ENCODE data around the gene KIF5A. TPM values are rescaled to one million over a fixed set of nuclear protein-coding genes. Genes with fewer than 3 reads are reported as not detected.

Gene KIF5A
- total RNA-seq, 2 experiments from 2014 or later = 1.2 to 1.3 TPM

DNA sequence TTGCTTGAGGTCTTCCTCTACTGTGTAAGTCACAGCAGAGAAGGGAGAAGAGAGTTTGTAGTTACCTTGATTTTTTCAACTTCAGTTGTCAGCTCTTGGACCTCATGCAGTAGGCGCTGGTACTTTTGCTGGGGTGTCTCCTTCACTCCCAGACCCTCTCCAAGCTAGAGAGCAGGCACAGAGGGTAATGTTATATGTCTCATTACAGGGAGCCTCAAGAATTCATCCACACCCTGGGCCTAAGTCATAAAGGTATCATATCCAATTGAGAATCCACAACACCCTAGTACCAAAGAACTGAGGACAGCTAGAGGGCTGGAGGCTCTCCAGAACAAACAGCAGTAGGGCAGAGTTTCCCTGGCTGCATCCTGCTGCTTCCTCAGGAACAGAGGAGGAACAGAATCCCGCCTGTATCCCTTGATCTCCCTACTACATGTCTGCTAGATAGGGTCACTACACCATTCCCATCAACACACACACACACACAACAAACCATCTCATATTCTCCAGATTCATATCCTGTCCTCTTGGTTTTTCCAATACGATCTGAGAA, 14.8 kb upstream of the KIF5A start:
- peaks cover 1% of the 10 kb centered on the region for H3K36me3 Mint-ChIP-seq (ENCODE audit: low read depth)
- POLR2A ChIA-PET = interaction anchor here (1.1 to 2.2 kb wide), 5 partner anchors 8 to 38 kb away, joined by 3 to 12 read pairs (median 4); no protein-coding TSS in a partner anchor
- no peaks in the 10 kb centered on the region for H3K27me3 Mint-ChIP-seq

DNA sequence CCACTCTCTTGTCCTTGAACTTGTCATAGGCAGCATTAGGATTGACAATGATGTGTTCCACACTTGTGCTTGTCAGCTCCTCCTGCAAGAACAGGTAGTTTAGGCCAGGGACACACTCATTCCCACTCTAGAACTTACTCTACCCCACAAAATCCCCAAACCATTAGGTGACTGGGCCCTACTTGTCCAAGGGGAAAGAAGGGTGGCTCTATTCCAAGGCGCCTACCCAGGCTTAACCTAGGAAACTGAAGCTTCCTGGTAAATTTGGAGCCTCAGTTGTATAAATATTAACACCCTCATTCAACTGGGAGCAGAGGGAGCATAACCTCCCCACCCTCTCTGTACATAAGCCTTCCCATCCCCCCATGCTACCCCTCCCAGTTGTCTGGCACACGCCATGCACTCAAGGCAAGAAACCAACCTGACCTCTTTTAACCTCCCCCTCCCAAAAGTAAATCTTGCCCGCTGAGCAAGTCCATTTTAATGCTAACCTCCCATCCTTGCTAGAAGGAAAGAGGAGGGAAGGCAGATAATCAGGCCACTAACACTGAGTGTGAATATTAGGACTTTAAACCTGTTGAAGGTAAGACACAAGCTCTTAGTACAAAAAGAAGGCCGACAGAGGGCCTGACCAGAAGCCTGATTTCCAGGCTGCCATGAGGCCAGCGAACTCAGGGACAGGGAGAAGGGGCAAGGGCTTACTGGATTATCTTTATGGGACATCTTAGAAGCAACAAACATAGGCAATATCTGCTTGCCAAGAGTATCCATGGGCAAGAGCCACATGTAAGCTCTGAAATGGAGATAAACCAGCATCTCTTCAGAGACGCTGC, 13.9 kb upstream of the KIF5A start:
- DNase-seq = no peak
- Mint-ChIP-seq H3K27ac (no peak overlapping the region), H3K27me3 (no peaks in the 10 kb centered on the region), H3K4me3 (no peak overlapping the region), H3K4me1 (ENCODE audit: low read depth) (peaks cover 3% of the 10 kb centered on the region), H3K36me3 (ENCODE audit: low read depth) (peaks cover 5% of the 10 kb centered on the region), H3K9me3 (no peaks in the 10 kb centered on the region)
- ChIA-PET CTCF (interaction anchor here (3.6 kb wide), 1 partner anchor 10 kb away, joined by 9 read pairs; no protein-coding TSS in a partner anchor), POLR2A (interaction anchor here (0.6 to 2.2 kb wide), 6 partner anchors 10 to 721 kb away, joined by 3 to 12 read pairs (median 4); no protein-coding TSS in a partner anchor)
- intact Hi-C loops (cut with micrococcal nuclease) = no loop called here
- ATAC-seq = no peak
- TF ChIP-seq, protein P1, sequence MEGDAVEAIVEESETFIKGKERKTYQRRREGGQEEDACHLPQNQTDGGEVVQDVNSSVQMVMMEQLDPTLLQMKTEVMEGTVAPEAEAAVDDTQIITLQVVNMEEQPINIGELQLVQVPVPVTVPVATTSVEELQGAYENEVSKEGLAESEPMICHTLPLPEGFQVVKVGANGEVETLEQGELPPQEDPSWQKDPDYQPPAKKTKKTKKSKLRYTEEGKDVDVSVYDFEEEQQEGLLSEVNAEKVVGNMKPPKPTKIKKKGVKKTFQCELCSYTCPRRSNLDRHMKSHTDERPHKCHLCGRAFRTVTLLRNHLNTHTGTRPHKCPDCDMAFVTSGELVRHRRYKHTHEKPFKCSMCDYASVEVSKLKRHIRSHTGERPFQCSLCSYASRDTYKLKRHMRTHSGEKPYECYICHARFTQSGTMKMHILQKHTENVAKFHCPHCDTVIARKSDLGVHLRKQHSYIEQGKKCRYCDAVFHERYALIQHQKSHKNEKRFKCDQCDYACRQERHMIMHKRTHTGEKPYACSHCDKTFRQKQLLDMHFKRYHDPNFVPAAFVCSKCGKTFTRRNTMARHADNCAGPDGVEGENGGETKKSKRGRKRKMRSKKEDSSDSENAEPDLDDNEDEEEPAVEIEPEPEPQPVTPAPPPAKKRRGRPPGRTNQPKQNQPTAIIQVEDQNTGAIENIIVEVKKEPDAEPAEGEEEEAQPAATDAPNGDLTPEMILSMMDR (IDR thresholded peaks at IDR 0.05) = no peak

More for the DNA sequence above, 14.8 kb upstream of the KIF5A start:
- TF ChIP-seq, protein P1 (IDR thresholded peaks at IDR 0.05) = no peak
- no peak overlapping the region for H3K4me3 Mint-ChIP-seq
- ATAC-seq (no peak), DNase-seq (no peak)
- intact Hi-C loops (cut with micrococcal nuclease) = no loop called here
- peaks cover 3% of the 10 kb centered on the region for H3K4me1 Mint-ChIP-seq (ENCODE audit: low read depth)
- no peak overlapping the region for H3K27ac Mint-ChIP-seq
- CTCF ChIA-PET = interaction anchor here (1.0 to 3.6 kb wide), 3 partner anchors 10 to 98 kb away, joined by 3 to 9 read pairs (median 4); partner anchors contain the start of gene B4GALNT1
- H3K9me3 Mint-ChIP-seq = no peaks in the 10 kb centered on the region

DNA sequence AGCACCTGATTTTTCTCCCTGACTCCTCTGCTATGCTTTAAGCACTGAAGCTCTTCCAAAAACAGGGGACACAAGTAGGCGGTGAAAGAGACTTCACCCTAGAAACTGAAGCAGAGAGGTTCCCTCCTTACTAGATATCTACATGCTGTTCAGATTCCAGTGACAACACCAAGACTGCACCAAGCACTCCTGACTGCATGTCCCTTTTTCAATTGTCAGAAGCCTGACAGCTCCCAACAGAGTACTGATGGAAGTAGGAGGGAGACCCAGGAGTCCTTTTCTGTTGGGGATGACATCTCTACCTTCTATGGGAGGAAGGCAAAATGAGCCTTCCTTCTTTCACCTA, 13.3 kb upstream of the KIF5A start:
- no peaks in the 10 kb centered on the region for H3K27me3 Mint-ChIP-seq
- DNase-seq (no peak), ATAC-seq (no peak)
- H3K36me3 Mint-ChIP-seq (ENCODE audit: low read depth) = peaks cover 8% of the 10 kb centered on the region
- ChIA-PET POLR2A (interaction anchor here (0.6 to 2.0 kb wide), 4 partner anchors 9 to 722 kb away, joined by 3 to 11 read pairs (median 4); no protein-coding TSS in a partner anchor), CTCF (interaction anchor here (1.7 to 3.6 kb wide), 2 partner anchors 9 to 47 kb away, joined by 4 to 9 read pairs; no protein-coding TSS in a partner anchor)
- TF ChIP-seq, protein P1 (IDR thresholded peaks at IDR 0.05) = no peak
- no peak overlapping the region for H3K4me3 Mint-ChIP-seq
- H3K9me3 Mint-ChIP-seq = no peaks in the 10 kb centered on the region
- H3K4me1 Mint-ChIP-seq (ENCODE audit: low read depth) = peaks cover 3% of the 10 kb centered on the region
- intact Hi-C loops (cut with micrococcal nuclease) = no loop called here
- no peak overlapping the region for H3K27ac Mint-ChIP-seq

DNA sequence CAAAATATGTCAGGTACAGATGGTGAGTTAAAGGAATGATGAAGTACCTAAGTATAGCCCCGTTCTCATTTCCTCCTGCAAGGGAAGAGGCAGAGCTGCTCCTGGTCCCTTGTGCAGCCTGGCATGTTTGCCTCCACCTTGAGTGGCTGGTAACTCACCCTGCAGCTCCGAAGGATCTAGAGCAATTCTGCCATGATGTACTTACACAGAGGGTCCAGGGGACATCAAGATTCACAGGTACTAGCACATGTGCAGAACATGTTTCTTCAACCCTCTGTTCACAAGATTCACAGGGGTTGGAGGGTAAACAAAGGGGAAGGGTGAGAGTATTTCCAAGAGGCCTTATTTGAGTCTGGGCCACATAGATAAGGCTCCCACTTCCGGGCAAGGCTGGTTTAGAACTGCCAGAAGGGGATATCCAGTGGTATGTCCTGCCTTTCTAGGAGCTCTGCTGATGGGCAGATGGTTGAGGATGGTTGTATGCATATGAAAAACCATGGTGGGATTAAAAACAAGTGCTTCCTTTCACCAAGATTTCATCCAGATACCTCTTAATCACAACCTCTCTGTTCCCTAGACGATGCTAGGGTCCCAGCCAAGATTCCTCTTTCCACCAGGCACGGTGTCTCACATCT, 10.6 kb upstream of the KIF5A start:
- H3K4me1 Mint-ChIP-seq (ENCODE audit: low read depth) = peaks cover 12% of the 10 kb centered on the region
- H3K36me3 Mint-ChIP-seq (ENCODE audit: low read depth) = peaks cover 8% of the 10 kb centered on the region
- DNase-seq (no peak), ATAC-seq (no peak)
- no peaks in the 10 kb centered on the region for H3K9me3 Mint-ChIP-seq
- H3K27me3 Mint-ChIP-seq = no peaks in the 10 kb centered on the region
- CTCF ChIA-PET = interaction anchor here (0.9 to 1.0 kb wide), 2 partner anchors 9 to 62 kb away, joined by 5 read pairs; no protein-coding TSS in a partner anchor
- POLR2A ChIA-PET = interaction anchor here (0.7 to 6.2 kb wide), 4 partner anchors 9 to 268 kb away, joined by 3 to 46 read pairs (median 6); partner anchors contain the start of gene MBD6
- TF ChIP-seq, protein P1 (IDR thresholded peaks at IDR 0.05) = no peak
- H3K27ac Mint-ChIP-seq = no peak overlapping the region
- H3K4me3 Mint-ChIP-seq = no peak overlapping the region
- intact Hi-C loops (cut with micrococcal nuclease) = no loop called here

All from activated CD8-positive, alpha-beta T cell treated with anti-CD3 and anti-CD28 coated beads for 36 hours (primary cell).